Measurements from ENCODE around the gene CRTC2.

GRCh38 chr1:153932156-153933131, 26.0 kb downstream of the CRTC2 start:
- TF ChIP-seq CTCF (IDR thresholded peaks at IDR 0.05) = no peak
- no peak for TF ChIP-seq POLR2A (IDR thresholded peaks at IDR 0.05)

All from adrenal gland (tissue), 5 donors.